Peyer's patch (tissue), 4 donors: ENCODE results near the gene UBLCP1. TPM values are rescaled to one million over a fixed set of nuclear protein-coding genes. Genes with fewer than 3 reads are reported as not detected.
"Not testable (repeated sequence)": the region's sequence is repeated elsewhere in the genome, so short reads cannot be mapped to it uniquely, and the experiment has no call there.

Source experiments
- DNase-seq, 3 donors: peaks; one replicate each; pipeline ENCODE4 v3.0.0-alpha.2; 2017 to 2019
- H3K27ac ChIP-seq, 4 donors: fragments of 200-600 bp; sonication (generic); one replicate each; pipeline ENCODE4 v1.5.1; 2016 to 2019
- H3K27me3 ChIP-seq, 2 donors: fragments of 200-600 bp; sonication (generic); one replicate each; pipeline ENCODE4 v1.5.1; 2019
- H3K36me3 ChIP-seq, 3 donors: fragments of 200-600 bp; sonication (generic); one replicate each; pipeline ENCODE4 v1.5.1; 2016 to 2019
- H3K4me1 ChIP-seq, 4 donors: fragments of 200-600 bp; sonication (generic); one replicate each; pipeline ENCODE4 v1.5.1; 2016 to 2019
- H3K4me3 ChIP-seq, 4 donors: fragments of 200-600 bp; sonication (generic); 1 replicate in 3 of 4; 2 replicates in 1 of 4; pipeline ENCODE4 v1.5.1; 2016 to 2019; ENCODE audit warnings: mild to moderate bottlenecking in 1 of 4
- H3K9me3 ChIP-seq, 4 donors: fragments of 200-600 bp; sonication (generic); one replicate each; pipeline ENCODE4 v1.5.1; 2016 to 2019; ENCODE audit warnings: mild to moderate bottlenecking in 1 of 4
- CTCF ChIP-seq, 6 experiments: fragments of 450-650 bp in 4 of 6; fragments of 200-600 bp in 2 of 6; sonication (generic) in 1 of 6; IDR thresholded peaks; one replicate each; pipeline ENCODE4 v1.5.1; 2017 to 2019; ENCODE audit warnings: antibody characterized with exemption in 6 of 6, mild to moderate bottlenecking in 3 of 6, moderate library complexity in 1 of 6
- POLR2A ChIP-seq, 2 donors: fragments of 450-650 bp; IDR thresholded peaks; one replicate each; pipeline ENCODE4 v1.5.1; 2017; ENCODE audit warnings: antibody characterized with exemption in 2 of 2, mild to moderate bottlenecking in 2 of 2, moderate library complexity in 2 of 2
- total RNA-seq, 4 donors: library from RNA; depleted of rRNA; stranded (reverse); fragments of >200 nt; gene quantifications; one replicate each; pipeline ENCODE4 v1.1.0, GENCODE V29; 2016

Gene UBLCP1
- total RNA-seq, 4 donors from 2014 or later: 8.2 to 19.8 (median 10.8) TPM

GRCh38 chr5:159257629-159258283, 5.3 kb upstream of the UBLCP1 start:
- no peaks in the 10 kb centered on the region for H3K9me3 ChIP-seq
- H3K27ac ChIP-seq: no peak overlapping the region
- no peaks in the 10 kb centered on the region for H3K27me3 ChIP-seq
- no peak for TF ChIP-seq POLR2A (IDR thresholded peaks at IDR 0.05)
- no peak for TF ChIP-seq CTCF (IDR thresholded peaks at IDR 0.05)
- DNase-seq: no peak
- no peaks in the 10 kb centered on the region for H3K36me3 ChIP-seq
- H3K4me1 ChIP-seq: no peaks in the 10 kb centered on the region
- no peak overlapping the region for H3K4me3 ChIP-seq

- Histone ChIP-seq H3K36me3 (no peaks in the 10 kb centered on the region), H3K4me1 (no peaks in the 10 kb centered on the region), H3K4me3 (no peak overlapping the region), H3K9me3 (no peaks in the 10 kb centered on the region), H3K27me3 (no peaks in the 10 kb centered on the region), H3K27ac (no peak overlapping the region)
- no peak for TF ChIP-seq CTCF (IDR thresholded peaks at IDR 0.05)
- TF ChIP-seq POLR2A (IDR thresholded peaks at IDR 0.05): no peak
- DNase-seq: no peak
These were observed 4.7 kb upstream of the UBLCP1 start for GRCh38 chr5:159258361-159258760.

GRCh38 chr5:159260212-159260611, 2.9 kb upstream of the UBLCP1 start:
- H3K27me3 ChIP-seq, H3K9me3 ChIP-seq, H3K4me1 ChIP-seq, H3K27ac ChIP-seq, DNase-seq, H3K36me3 ChIP-seq, H3K4me3 ChIP-seq: not testable (repeated sequence)

GRCh38 chr5:159262472-159262858, 625 bp upstream of the UBLCP1 start:
- no peaks in the 10 kb centered on the region for H3K27me3 ChIP-seq
- no peak for DNase-seq
- H3K9me3 ChIP-seq: no peaks in the 10 kb centered on the region
- peak overlapping the region; percentile 72 to 91 (median 84) for H3K4me3 ChIP-seq
- peaks cover 0 to 8% (median 0%) of the 10 kb centered on the region in 4 donors for H3K4me1 ChIP-seq
- H3K27ac ChIP-seq: peak overlapping the region; percentile 89 to 92 (median 90)
- H3K36me3 ChIP-seq: no peaks in the 10 kb centered on the region
- no peak for TF ChIP-seq CTCF (IDR thresholded peaks at IDR 0.05)

- H3K36me3 ChIP-seq: no peaks in the 10 kb centered on the region
- H3K4me3 ChIP-seq: peak overlapping the region; percentile 72 to 91 (median 84)
- peak overlapping the region; percentile 89 to 92 (median 90) for H3K27ac ChIP-seq
- H3K27me3 ChIP-seq: no peaks in the 10 kb centered on the region
- DNase-seq: no peak
- H3K4me1 ChIP-seq: peaks cover 0 to 8% (median 0%) of the 10 kb centered on the region in 4 donors
- TF ChIP-seq POLR2A (IDR thresholded peaks at IDR 0.05) (no peak), CTCF (IDR thresholded peaks at IDR 0.05) (no peak)
- no peaks in the 10 kb centered on the region for H3K9me3 ChIP-seq
These were observed 447 bp downstream of the UBLCP1 start for GRCh38 chr5:159263569-159263905.

GRCh38 chr5:159266764-159267163, 3.7 kb downstream of the UBLCP1 start:
- H3K9me3 ChIP-seq, H3K27me3 ChIP-seq, H3K4me1 ChIP-seq, H3K27ac ChIP-seq, DNase-seq, H3K4me3 ChIP-seq: not testable (repeated sequence)
- peaks cover 0 to 24% (median 0%) of the 10 kb centered on the region in 3 donors for H3K36me3 ChIP-seq

- no peak for TF ChIP-seq POLR2A (IDR thresholded peaks at IDR 0.05)
- TF ChIP-seq CTCF (IDR thresholded peaks at IDR 0.05): no peak
- Histone ChIP-seq H3K27ac (no peak overlapping the region), H3K27me3 (no peaks in the 10 kb centered on the region), H3K36me3 (peaks cover 0 to 39% (median 0%) of the 10 kb centered on the region in 3 donors), H3K9me3 (no peaks in the 10 kb centered on the region), H3K4me3 (no peak overlapping the region), H3K4me1 (no peaks in the 10 kb centered on the region)
- no peak for DNase-seq
These were observed 6.6 kb downstream of the UBLCP1 start for GRCh38 chr5:159269723-159270122.
